Stimulated activated naive B cell treated with anti-CD40 and anti-IgM and Interleukin-4, amounts not matched to agents 10 μg/mL and 1 μg/mL and 100 μg/mL, for 72 hours (primary cell): Measurements from ENCODE around the gene TSPEAR.

Experiments used
- ATAC-seq, 2 donors: fragments of 150-1000 bp; cut with Tn5 transposase; replicated peaks; 2 replicates each; pipeline ENCODE4 v1.10.0; 2021; ENCODE audit warnings: moderate library complexity in 1 of 2
- DNase-seq: peaks from one replicate; pipeline ENCODE4 v3.0.0; 2021
- H3K27ac Mint-ChIP-seq: one replicate; pipeline ENCODE4 v1.8.0; 2022; ENCODE audit warnings: mild to moderate bottlenecking, mixed read lengths
- H3K27me3 Mint-ChIP-seq, 2 donors: one replicate each; pipeline ENCODE4 v1.8.0; 2022; ENCODE audit warnings: mixed read lengths in 2 of 2
- H3K36me3 Mint-ChIP-seq, 2 donors: one replicate each; pipeline ENCODE4 v1.8.0; 2022; ENCODE audit warnings: mixed read lengths in 2 of 2, mild to moderate bottlenecking in 1 of 2
- H3K4me1 Mint-ChIP-seq, 2 donors: one replicate each; pipeline ENCODE4 v1.8.0; 2022; ENCODE audit warnings: mixed read lengths in 2 of 2, mild to moderate bottlenecking in 1 of 2
- H3K4me3 Mint-ChIP-seq, 2 donors: one replicate each; pipeline ENCODE4 v1.8.0; 2022; ENCODE audit warnings: mild to moderate bottlenecking in 2 of 2, mixed read lengths in 2 of 2, moderate library complexity in 1 of 2
- H3K9me3 Mint-ChIP-seq, 2 donors: one replicate each; pipeline ENCODE4 v1.8.0; 2022; ENCODE audit warnings: mixed read lengths in 2 of 2, mild to moderate bottlenecking in 1 of 2

TSPEAR gene

GRCh38 chr21:44531606-44532564 is 179.5 kb downstream of the TSPEAR start:
- no peak for ATAC-seq
- Mint-ChIP-seq H3K27me3 (peaks cover 7 to 16% of the 10 kb centered on the region in 2 donors), H3K9me3 (peaks cover 0 to 5% of the 10 kb centered on the region in 2 donors), H3K4me3 (no peak overlapping the region), H3K4me1 (no peaks in the 10 kb centered on the region), H3K27ac (no peak overlapping the region), H3K36me3 (no peaks in the 10 kb centered on the region)
- no peak for DNase-seq

- H3K9me3 Mint-ChIP-seq: peaks cover 0 to 5% of the 10 kb centered on the region in 2 donors
- no peak overlapping the region for H3K27ac Mint-ChIP-seq
- H3K36me3 Mint-ChIP-seq: no peaks in the 10 kb centered on the region
- H3K27me3 Mint-ChIP-seq: peaks cover 7 to 16% of the 10 kb centered on the region in 2 donors
- ATAC-seq (no peak), DNase-seq (no peak)
- no peaks in the 10 kb centered on the region for H3K4me1 Mint-ChIP-seq
- no peak overlapping the region for H3K4me3 Mint-ChIP-seq
These were observed 180.3 kb downstream of the TSPEAR start for GRCh38 chr21:44530903-44531605.

GRCh38 chr21:44530221-44530902 is 181.0 kb downstream of the TSPEAR start:
- Mint-ChIP-seq H3K4me3 (no peak overlapping the region), H3K4me1 (no peaks in the 10 kb centered on the region), H3K9me3 (peaks cover 0 to 5% of the 10 kb centered on the region in 2 donors), H3K27me3 (peaks cover 7 to 16% of the 10 kb centered on the region in 2 donors), H3K36me3 (no peaks in the 10 kb centered on the region), H3K27ac (no peak overlapping the region)
- DNase-seq (no peak), ATAC-seq (no peak)

GRCh38 chr21:44529503-44530125 is 181.8 kb downstream of the TSPEAR start:
- no peaks in the 10 kb centered on the region for H3K4me1 Mint-ChIP-seq
- no peaks in the 10 kb centered on the region for H3K36me3 Mint-ChIP-seq
- ATAC-seq (no peak), DNase-seq (no peak)
- peaks cover 7 to 16% of the 10 kb centered on the region in 2 donors for H3K27me3 Mint-ChIP-seq
- H3K4me3 Mint-ChIP-seq: no peak overlapping the region
- no peak overlapping the region for H3K27ac Mint-ChIP-seq
- H3K9me3 Mint-ChIP-seq: peaks cover 0 to 2% of the 10 kb centered on the region in 2 donors

DNA sequence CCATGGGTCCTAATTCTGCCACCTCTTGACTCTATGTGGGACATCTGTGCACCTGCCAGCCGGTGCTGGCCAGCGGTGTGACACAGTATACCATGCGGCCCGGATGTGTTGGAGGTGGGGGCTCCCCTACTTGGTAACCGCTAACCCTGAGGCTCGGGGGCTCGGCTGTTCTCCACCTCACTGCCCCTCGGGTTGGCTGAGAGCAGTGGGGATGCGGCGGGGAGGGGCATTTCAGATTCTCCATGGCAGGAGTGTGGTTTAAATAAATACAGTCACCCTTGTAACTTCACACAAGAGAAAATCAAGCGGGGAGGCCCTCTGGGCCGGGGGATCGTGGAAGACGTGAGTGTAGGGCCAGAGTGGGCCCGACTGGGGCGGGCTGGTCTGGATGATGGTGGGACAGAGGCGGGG is 182.4 kb downstream of the TSPEAR start:
- Mint-ChIP-seq H3K4me1 (no peaks in the 10 kb centered on the region), H3K9me3 (no peaks in the 10 kb centered on the region), H3K27me3 (peaks cover 7 to 16% of the 10 kb centered on the region in 2 donors), H3K27ac (no peak overlapping the region), H3K36me3 (no peaks in the 10 kb centered on the region), H3K4me3 (no peak overlapping the region)
- no peak for DNase-seq
- ATAC-seq: no peak

DNA sequence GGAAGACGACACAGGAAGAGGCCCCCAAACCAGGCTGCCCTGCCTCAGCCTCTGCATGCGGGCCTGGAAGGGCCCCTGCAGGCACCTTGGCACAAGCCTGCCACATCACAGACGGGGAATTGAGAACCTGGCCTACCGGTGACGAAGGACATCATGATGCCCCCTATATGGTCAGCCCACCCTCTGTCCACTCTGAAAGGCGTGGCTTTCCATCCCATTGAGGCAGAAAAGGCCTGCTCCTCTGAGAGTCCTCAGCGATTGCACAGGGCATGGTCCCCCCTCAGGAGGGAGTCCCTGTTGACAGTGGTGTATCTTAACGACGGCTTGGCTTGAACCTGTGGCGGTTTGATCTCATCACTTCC is 182.8 kb downstream of the TSPEAR start:
- no peak overlapping the region for H3K27ac Mint-ChIP-seq
- peaks cover 7 to 16% of the 10 kb centered on the region in 2 donors for H3K27me3 Mint-ChIP-seq
- ATAC-seq (no peak), DNase-seq (no peak)
- H3K36me3 Mint-ChIP-seq: no peaks in the 10 kb centered on the region
- H3K4me3 Mint-ChIP-seq: no peak overlapping the region
- H3K4me1 Mint-ChIP-seq: no peaks in the 10 kb centered on the region
- no peaks in the 10 kb centered on the region for H3K9me3 Mint-ChIP-seq

DNA sequence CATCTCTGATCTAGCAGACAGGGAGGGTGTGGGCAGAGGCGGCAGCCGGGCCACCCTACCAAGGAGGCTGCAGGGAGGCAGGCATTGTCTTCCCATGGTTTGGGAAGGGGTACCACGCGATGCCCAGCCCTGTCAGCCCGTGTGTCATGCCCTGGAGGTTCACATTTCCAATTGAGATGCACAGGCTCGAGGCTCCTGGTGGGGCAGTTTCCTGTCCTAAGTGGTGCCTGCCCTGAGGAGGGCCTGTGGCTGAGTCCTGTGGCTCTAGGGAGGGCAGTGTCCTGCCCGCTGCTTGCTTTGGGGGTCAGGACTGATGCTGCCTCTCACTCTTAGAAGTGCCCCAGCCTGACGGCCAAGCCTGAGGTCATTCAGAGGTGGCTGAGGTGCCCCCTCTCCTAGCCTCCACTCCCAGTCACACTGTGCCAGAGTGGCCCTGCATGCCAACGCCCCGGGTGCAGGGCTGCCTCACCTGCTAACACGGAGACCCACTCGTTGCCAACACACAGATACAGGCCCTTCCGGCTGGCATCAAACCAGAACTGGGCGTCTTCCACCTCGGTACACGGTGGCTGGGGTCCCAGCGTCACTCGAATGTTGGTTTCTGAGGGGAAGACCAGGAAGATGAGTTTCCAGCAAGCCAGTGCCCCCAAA is 183.3 kb downstream of the TSPEAR start:
- ATAC-seq: no peak
- H3K27ac Mint-ChIP-seq: no peak overlapping the region
- H3K9me3 Mint-ChIP-seq: no peaks in the 10 kb centered on the region
- no peak overlapping the region for H3K4me3 Mint-ChIP-seq
- no peaks in the 10 kb centered on the region for H3K36me3 Mint-ChIP-seq
- DNase-seq: no peak
- H3K4me1 Mint-ChIP-seq: no peaks in the 10 kb centered on the region
- peaks cover 7 to 16% of the 10 kb centered on the region in 2 donors for H3K27me3 Mint-ChIP-seq

DNA sequence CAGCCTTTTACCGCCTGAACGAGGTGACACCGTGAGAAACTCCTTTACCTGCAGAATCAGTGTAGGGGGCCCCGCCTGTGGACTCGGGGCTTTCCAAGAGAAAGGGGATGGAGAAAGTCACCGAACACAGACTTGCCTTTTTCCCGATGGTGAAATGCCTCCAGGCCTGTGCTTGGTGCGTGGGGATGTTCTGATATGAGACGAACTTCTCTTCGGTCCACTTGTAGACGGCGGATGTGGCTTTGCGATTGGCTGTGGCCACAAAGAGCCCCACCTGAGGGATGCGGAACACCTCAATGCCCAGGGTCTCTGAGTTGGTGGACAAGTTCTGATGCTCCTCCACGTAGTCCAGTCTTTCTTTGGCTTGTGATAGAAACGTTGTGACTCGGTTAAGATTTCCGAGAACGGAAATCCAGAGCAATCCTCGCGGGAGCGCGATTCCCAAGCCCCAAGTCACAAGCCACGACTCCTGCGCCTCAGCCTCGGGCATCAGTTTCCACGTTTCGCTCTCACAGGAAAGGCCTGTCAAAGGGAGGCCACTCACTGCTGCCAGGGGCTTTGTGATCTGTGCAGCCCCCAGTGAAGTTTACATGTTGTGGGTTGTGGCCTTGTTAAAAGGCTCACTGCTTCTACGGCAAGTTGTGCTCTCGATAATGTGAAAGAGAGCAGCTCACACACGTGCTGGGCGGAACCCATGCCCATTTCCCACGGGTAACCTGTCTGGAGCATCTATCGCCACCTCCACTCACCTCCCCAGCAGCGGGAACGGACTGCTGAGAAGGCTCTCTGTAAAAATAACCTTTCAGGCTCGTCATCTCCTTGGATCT is 184.0 kb downstream of the TSPEAR start:
- Mint-ChIP-seq H3K4me3 (no peak overlapping the region), H3K27ac (no peak overlapping the region), H3K36me3 (no peaks in the 10 kb centered on the region), H3K9me3 (no peaks in the 10 kb centered on the region), H3K4me1 (no peaks in the 10 kb centered on the region), H3K27me3 (peaks cover 7 to 16% of the 10 kb centered on the region in 2 donors)
- ATAC-seq (no peak), DNase-seq (no peak)

GRCh38 chr21:44526096-44526997 is 185.0 kb downstream of the TSPEAR start:
- Mint-ChIP-seq H3K27me3 (peaks cover 7 to 11% of the 10 kb centered on the region in 2 donors), H3K9me3 (no peaks in the 10 kb centered on the region), H3K4me1 (no peaks in the 10 kb centered on the region), H3K27ac (no peak overlapping the region), H3K36me3 (no peaks in the 10 kb centered on the region), H3K4me3 (no peak overlapping the region)
- DNase-seq (no peak), ATAC-seq (no peak)

DNA sequence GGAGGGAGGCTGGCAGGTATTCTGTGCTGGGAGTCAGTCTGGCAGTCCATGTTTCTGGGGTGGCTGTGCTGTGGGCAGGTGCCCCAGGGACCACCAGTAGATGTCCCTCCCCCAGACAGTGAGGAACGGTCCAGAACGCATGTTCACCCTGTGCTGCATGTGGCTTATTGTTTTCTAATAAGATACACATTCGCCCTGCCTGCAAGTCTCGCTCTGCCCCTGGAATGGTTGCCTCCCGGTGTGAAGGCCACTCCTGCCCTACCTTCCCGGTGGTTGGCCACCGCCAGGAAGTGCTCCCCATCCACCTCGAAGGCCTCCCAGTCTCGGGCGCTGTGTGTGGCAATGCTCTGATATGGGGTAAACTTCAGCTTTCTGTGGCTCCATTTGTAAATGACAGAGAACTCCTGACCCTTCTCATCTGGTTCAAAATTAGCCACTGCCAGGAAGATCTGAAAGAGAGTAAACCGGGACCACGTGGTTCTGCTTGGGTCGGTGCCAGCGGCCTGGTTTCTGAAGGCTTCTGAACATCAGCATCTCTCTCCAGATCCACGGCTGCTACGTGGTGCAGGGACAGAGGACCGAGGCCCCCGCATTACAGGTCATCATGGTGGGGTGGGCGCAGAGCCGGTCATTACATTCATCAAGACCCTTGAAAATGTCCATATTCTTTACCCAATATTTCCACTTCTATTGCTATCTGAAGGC is 185.8 kb downstream of the TSPEAR start:
- Mint-ChIP-seq H3K27me3 (peaks cover 6% of the 10 kb centered on the region in 2 donors), H3K27ac (no peak overlapping the region), H3K9me3 (no peaks in the 10 kb centered on the region), H3K4me1 (no peaks in the 10 kb centered on the region), H3K4me3 (no peak overlapping the region), H3K36me3 (no peaks in the 10 kb centered on the region)
- DNase-seq (no peak), ATAC-seq (no peak)

GRCh38 chr21:44524414-44525371 is 186.7 kb downstream of the TSPEAR start:
- Mint-ChIP-seq H3K4me3 (no peak overlapping the region), H3K9me3 (no peaks in the 10 kb centered on the region), H3K36me3 (no peaks in the 10 kb centered on the region), H3K4me1 (no peaks in the 10 kb centered on the region), H3K27me3 (no peaks in the 10 kb centered on the region), H3K27ac (no peak overlapping the region)
- ATAC-seq (no peak), DNase-seq (no peak)
